H1 (cell line): ENCODE data around the gene DHX29. TPM values are rescaled to one million over a fixed set of nuclear protein-coding genes. Genes with fewer than 3 reads are reported as not detected.

ENCODE experiments used
- CHD1 ChIP-seq: IDR thresholded peaks from 2 replicates; pipeline ENCODE4 v1.6.1; 2012; ENCODE audit warnings: low read depth, low read length, improper control_type of control experiment
- CREB1 ChIP-seq: IDR thresholded peaks from 2 replicates; pipeline ENCODE4 v1.6.1; 2012; ENCODE audit warnings: inconsistent platforms
- GABPA ChIP-seq: IDR thresholded peaks from 2 replicates; pipeline ENCODE4 v1.6.1; 2011; ENCODE audit warnings: mild to moderate bottlenecking, low read length, moderate library complexity, borderline replicate concordance; ENCODE audit not compliant: insufficient read depth
- HDAC2 ChIP-seq, 2 experiments: fragments of 300-600 bp in 1 of 2; sonication (generic) in 1 of 2; IDR thresholded peaks; 2 replicates each; pipeline ENCODE4 v1.6.1; 2011 to 2012; ENCODE audit warnings: low read depth in 2 of 2, low read length in 2 of 2, mild to moderate bottlenecking in 2 of 2, moderate library complexity in 2 of 2, borderline replicate concordance in 1 of 2, inconsistent platforms in 1 of 2
- PHF8 ChIP-seq: fragments of 200-600 bp; sonication (generic); conservative IDR thresholded peaks from 2 replicates; pipeline ENCODE4 v1.7.1; 2012; ENCODE audit warnings: low read depth, mild to moderate bottlenecking, inconsistent platforms, low read length, moderate library complexity
- RFX5 ChIP-seq: IDR thresholded peaks from 2 replicates; pipeline ENCODE4 v1.6.1; 2011; ENCODE audit warnings: low read depth, low read length, improper control_type of control experiment, borderline replicate concordance
- SIN3A ChIP-seq, 2 experiments: IDR thresholded peaks in 1 of 2; conservative IDR thresholded peaks in 1 of 2; 2 replicates each; pipeline ENCODE4 v1.6.1; 2011 to 2012; ENCODE audit warnings: low read length in 2 of 2, improper control_type of control experiment in 1 of 2, low read depth in 1 of 2, mild to moderate bottlenecking in 1 of 2
- SUZ12 ChIP-seq: fragments of 200-600 bp; sonication (generic); IDR thresholded peaks from 2 replicates; pipeline ENCODE4 v1.6.1; 2012; ENCODE audit warnings: mild to moderate bottlenecking, inconsistent platforms, low read length, moderate library complexity, mixed read lengths
- ZNF274 ChIP-seq: IDR thresholded peaks from 2 replicates; pipeline ENCODE4 v1.7.0; 2012; ENCODE audit warnings: low read length, borderline replicate concordance; ENCODE audit errors: extremely low read depth
- polyA plus RNA-seq, 7 experiments: library from polyadenylated mRNA; depleted of rRNA in 3 of 7; stranded (reverse) in 5 of 7; unstranded in 2 of 7; fragments of >200 nt in 5 of 7; fragments of 200-250 nt in 2 of 7; gene quantifications; 1 replicate in 5 of 7; 2 replicates in 1 of 7; 4 replicates in 1 of 7; pipeline versions ENCODE4 v1.2.1 to v1.2.3, GENCODE V29; 2011 to 2013; ENCODE audit warnings: missing spikeins in 2 of 7, mixed read lengths in 2 of 7
- total RNA-seq: library from RNA; stranded (reverse); fragmentation: NEBNext Ultra II Directional; extraction: Animal tissue kit (Norgen Biotek cat#: 25700); gene quantifications from 2 replicates; pipeline ENCODE4 v1.2.1, GENCODE V29; 2021
- TF ChIP-seq, protein P1 (sequence below): IDR thresholded peaks from 2 replicates; pipeline ENCODE4 v1.6.1; 2011; ENCODE audit warnings: low read depth, mild to moderate bottlenecking, low read length; ENCODE audit not compliant: insufficient read depth
- TF ChIP-seq, protein P2 (sequence below): IDR thresholded peaks from 2 replicates; pipeline ENCODE4 v1.6.1; 2012; ENCODE audit warnings: low read length, inconsistent platforms
- TF ChIP-seq, protein P3 (sequence below): IDR thresholded peaks from 2 replicates; pipeline ENCODE4 v1.6.1; 2012; ENCODE audit warnings: inconsistent platforms

The DHX29 gene
- total and polyA plus RNA-seq, 2 of the 8 experiments (the other 6 are each of a cell fraction or from before 2014, with no cell fraction given) = 3.4 to 32.1 TPM

- TF ChIP-seq CREB1 (0 out of 2 replicates have a peak, but pooled peaks have one; percentile 5), HDAC2 (IDR thresholded peaks at IDR 0.05; ENCODE audit: borderline replicate concordance in 1 of 2, low read depth in 2 of 2, low read length in 2 of 2) (no peak), GABPA (no peak), RFX5 (no peak), PHF8 (no peak), CHD1 (no peak), SIN3A (conservative IDR thresholded peaks at IDR 0.05 in 1 of 2, IDR thresholded peaks at IDR 0.05 in 1 of 2; ENCODE audit: low read depth in 1 of 2, low read length in 2 of 2) (peak in 1 of 2 experiments; percentile 15; a peak in 1 of 4 replicates), ZNF274 (no peak), SUZ12 (peak; percentile 78)
- TF ChIP-seq, protein P1, sequence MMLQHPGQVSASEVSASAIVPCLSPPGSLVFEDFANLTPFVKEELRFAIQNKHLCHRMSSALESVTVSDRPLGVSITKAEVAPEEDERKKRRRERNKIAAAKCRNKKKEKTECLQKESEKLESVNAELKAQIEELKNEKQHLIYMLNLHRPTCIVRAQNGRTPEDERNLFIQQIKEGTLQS = no peak
- TF ChIP-seq, protein P2, sequence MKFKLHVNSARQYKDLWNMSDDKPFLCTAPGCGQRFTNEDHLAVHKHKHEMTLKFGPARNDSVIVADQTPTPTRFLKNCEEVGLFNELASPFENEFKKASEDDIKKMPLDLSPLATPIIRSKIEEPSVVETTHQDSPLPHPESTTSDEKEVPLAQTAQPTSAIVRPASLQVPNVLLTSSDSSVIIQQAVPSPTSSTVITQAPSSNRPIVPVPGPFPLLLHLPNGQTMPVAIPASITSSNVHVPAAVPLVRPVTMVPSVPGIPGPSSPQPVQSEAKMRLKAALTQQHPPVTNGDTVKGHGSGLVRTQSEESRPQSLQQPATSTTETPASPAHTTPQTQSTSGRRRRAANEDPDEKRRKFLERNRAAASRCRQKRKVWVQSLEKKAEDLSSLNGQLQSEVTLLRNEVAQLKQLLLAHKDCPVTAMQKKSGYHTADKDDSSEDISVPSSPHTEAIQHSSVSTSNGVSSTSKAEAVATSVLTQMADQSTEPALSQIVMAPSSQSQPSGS = no peak
- TF ChIP-seq, protein P3, sequence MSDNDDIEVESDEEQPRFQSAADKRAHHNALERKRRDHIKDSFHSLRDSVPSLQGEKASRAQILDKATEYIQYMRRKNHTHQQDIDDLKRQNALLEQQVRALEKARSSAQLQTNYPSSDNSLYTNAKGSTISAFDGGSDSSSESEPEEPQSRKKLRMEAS = 0 out of 2 replicates have a peak, but pooled peaks have one; percentile 45
Observed at GRCh38 chr5:55232271-55232984, 75.1 kb downstream of the DHX29 start (continued).
